Measurements from ENCODE around the gene NFE2L2.
A peak's percentile ranks its signal among the peaks of the same experiment; 100 is the strongest.
"Not testable (repeated sequence)": the region's sequence is repeated elsewhere in the genome, so short reads cannot be mapped to it uniquely, and the experiment has no call there.

NFE2L2 gene

GRCh38 chr2:177268901-177269300 is 4.4 kb upstream of the NFE2L2 start:
- Mint-ChIP-seq H3K9me3 (no peaks in the 10 kb centered on the region), H3K36me3 (ENCODE audit: low read depth) (no peaks in the 10 kb centered on the region), H3K27ac (no peak overlapping the region), H3K27me3 (ENCODE audit: low read depth) (no peaks in the 10 kb centered on the region), H3K4me3 (no peak overlapping the region), H3K4me1 (peaks cover 52% of the 10 kb centered on the region)
- no peak for TF ChIP-seq CTCF (IDR thresholded peaks at IDR 0.05; ENCODE audit: unreplicated experiment in 3 of 3)

GRCh38 chr2:177268187-177268871 is 3.8 kb upstream of the NFE2L2 start:
- Mint-ChIP-seq H3K27ac (peak overlapping the region in 2 of 3 experiments; percentile 45 to 100), H3K4me3 (peak overlapping the region in 1 of 3 experiments; percentile 26), H3K9me3 (no peaks in the 10 kb centered on the region), H3K27me3 (ENCODE audit: low read depth) (no peaks in the 10 kb centered on the region), H3K4me1 (peaks cover 47% of the 10 kb centered on the region), H3K36me3 (ENCODE audit: low read depth) (no peaks in the 10 kb centered on the region)
- TF ChIP-seq CTCF (IDR thresholded peaks at IDR 0.05; ENCODE audit: unreplicated experiment in 3 of 3) = no peak

- not testable (repeated sequence) for H3K9me3 Mint-ChIP-seq; H3K27me3 Mint-ChIP-seq (ENCODE audit: low read depth); H3K36me3 Mint-ChIP-seq (ENCODE audit: low read depth)
- peak overlapping the region; percentile 99 to 100 (median 100) for H3K27ac Mint-ChIP-seq
- H3K4me3 Mint-ChIP-seq = peak overlapping the region; percentile 53 to 98 (median 95)
- H3K4me1 Mint-ChIP-seq = peaks cover 46% of the 10 kb centered on the region
Measured at GRCh38 chr2:177266955-177267354, 2.4 kb upstream of the NFE2L2 start.

GRCh38 chr2:177265824-177266817 is 1.6 kb upstream of the NFE2L2 start:
- Mint-ChIP-seq H3K4me3 (peak overlapping the region; percentile 95 to 98 (median 96)), H3K9me3 (no peaks in the 10 kb centered on the region), H3K4me1 (peaks cover 54% of the 10 kb centered on the region), H3K27me3 (ENCODE audit: low read depth) (no peaks in the 10 kb centered on the region), H3K36me3 (ENCODE audit: low read depth) (no peaks in the 10 kb centered on the region), H3K27ac (peak overlapping the region; percentile 99 to 100 (median 100))
- TF ChIP-seq CTCF (IDR thresholded peaks at IDR 0.05; ENCODE audit: unreplicated experiment in 3 of 3) = no peak

- Mint-ChIP-seq H3K27ac (peak overlapping the region in 2 of 3 experiments; percentile 98 to 100), H3K27me3 (ENCODE audit: low read depth) (no peaks in the 10 kb centered on the region), H3K36me3 (ENCODE audit: low read depth) (no peaks in the 10 kb centered on the region), H3K4me1 (peaks cover 59% of the 10 kb centered on the region), H3K4me3 (peak overlapping the region; percentile 95 to 98 (median 96)), H3K9me3 (no peaks in the 10 kb centered on the region)
- no peak for TF ChIP-seq CTCF (IDR thresholded peaks at IDR 0.05; ENCODE audit: unreplicated experiment in 3 of 3)
Measured at GRCh38 chr2:177264209-177264692, 276 bp downstream of the NFE2L2 start.
